ENCODE data around the gene RRP9.

DNA sequence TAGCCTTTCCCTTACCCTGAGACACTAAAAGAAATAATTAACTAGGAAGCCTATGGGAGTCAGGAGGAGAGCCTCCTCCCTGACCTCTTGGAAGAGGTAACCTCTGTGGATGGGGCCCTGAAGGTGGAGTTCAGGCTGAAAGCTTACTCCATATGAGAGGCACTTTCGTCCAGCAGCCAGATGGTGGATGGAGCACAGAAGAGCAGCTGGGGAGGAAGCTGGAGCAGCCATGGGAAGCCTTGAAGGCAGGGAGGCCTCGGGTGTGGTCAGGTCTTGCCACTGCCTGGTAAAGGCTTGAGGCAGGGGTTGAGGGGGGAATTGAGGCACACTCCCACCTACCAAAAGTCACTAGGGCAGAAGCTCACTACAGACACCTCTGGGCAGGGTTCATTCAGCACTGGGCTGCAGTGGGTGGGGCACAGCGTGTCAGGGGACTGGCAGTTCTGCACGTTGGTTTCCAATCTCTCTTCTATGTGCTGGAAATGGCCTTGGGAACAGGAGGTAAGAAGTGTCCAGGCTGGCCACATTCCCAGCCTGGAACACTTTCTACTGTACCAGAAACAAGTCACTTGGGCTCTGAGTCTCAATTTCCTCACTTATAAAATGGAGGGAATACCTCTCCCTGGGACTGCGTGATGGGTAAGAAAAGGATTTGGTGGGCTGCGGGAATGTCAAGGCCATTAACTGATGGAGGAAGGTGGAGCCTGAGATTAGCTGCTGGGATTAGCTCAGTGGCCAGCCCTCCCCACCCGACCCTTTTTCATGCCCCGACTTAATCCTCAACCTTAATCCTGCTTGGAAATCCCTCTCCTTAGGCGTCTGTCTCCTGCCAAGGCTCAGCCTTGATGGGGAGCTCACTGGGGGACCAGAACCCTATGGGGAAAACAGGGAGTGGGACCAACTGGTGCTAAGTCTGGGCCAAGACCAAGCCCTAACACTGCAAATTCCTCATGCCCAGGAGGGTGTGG is 20.2 kb upstream of the RRP9 start:
- TF ChIP-seq, protein P1, sequence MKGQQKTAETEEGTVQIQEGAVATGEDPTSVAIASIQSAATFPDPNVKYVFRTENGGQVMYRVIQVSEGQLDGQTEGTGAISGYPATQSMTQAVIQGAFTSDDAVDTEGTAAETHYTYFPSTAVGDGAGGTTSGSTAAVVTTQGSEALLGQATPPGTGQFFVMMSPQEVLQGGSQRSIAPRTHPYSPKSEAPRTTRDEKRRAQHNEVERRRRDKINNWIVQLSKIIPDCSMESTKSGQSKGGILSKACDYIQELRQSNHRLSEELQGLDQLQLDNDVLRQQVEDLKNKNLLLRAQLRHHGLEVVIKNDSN (IDR thresholded peaks at IDR 0.05) = no peak
- TF ChIP-seq TAF1 (IDR thresholded peaks at IDR 0.05; ENCODE audit: low read depth) (no peak), YY1 (IDR thresholded peaks at IDR 0.05; ENCODE audit: low read depth) (no peak), RAD21 (IDR thresholded peaks at IDR 0.05; ENCODE audit: low read depth) (no peak), CREB1 (IDR thresholded peaks at IDR 0.05; ENCODE audit: low read depth) (no peak), REST (IDR thresholded peaks at IDR 0.05; ENCODE audit: low read depth) (no peak), MAX (IDR thresholded peaks at IDR 0.05) (no peak), EP300 (IDR thresholded peaks at IDR 0.05; ENCODE audit: borderline replicate concordance) (no peak), TCF12 (IDR thresholded peaks at IDR 0.05; ENCODE audit: low read depth) (no peak), TEAD4 (IDR thresholded peaks at IDR 0.05) (no peak), NFIC (IDR thresholded peaks at IDR 0.05) (no peak), EGR1 (IDR thresholded peaks at IDR 0.05) (no peak)
